T-helper 2 cell treated with Interferon-gamma antibody and Interleukin-4, amounts not matched to agents 5 μg/mL and 100 μg/mL, for 36 hours (primary cell): ENCODE measurements around the gene TSPAN2.

ENCODE experiments used
- DNase-seq: peaks from one replicate; pipeline ENCODE4 v3.0.0; 2021; ENCODE audit warnings: low spot score
- H3K27ac Mint-ChIP-seq: one replicate; pipeline ENCODE4 v1.8.0; 2021; ENCODE audit warnings: mild to moderate bottlenecking, mixed read lengths
- H3K27me3 Mint-ChIP-seq: one replicate; pipeline ENCODE4 v1.8.0; 2021; ENCODE audit warnings: low read depth, mixed read lengths
- H3K36me3 Mint-ChIP-seq: one replicate; pipeline ENCODE4 v1.8.0; 2021; ENCODE audit warnings: low read depth, mixed read lengths
- H3K4me1 Mint-ChIP-seq: one replicate; pipeline ENCODE4 v1.8.0; 2021; ENCODE audit warnings: low read depth, mixed read lengths
- H3K4me3 Mint-ChIP-seq: one replicate; pipeline ENCODE4 v1.8.0; 2022; ENCODE audit warnings: mild to moderate bottlenecking, moderate library complexity, mixed read lengths
- H3K9me3 Mint-ChIP-seq: one replicate; pipeline ENCODE4 v1.8.0; 2021; ENCODE audit warnings: mixed read lengths

TSPAN2 gene

DNA sequence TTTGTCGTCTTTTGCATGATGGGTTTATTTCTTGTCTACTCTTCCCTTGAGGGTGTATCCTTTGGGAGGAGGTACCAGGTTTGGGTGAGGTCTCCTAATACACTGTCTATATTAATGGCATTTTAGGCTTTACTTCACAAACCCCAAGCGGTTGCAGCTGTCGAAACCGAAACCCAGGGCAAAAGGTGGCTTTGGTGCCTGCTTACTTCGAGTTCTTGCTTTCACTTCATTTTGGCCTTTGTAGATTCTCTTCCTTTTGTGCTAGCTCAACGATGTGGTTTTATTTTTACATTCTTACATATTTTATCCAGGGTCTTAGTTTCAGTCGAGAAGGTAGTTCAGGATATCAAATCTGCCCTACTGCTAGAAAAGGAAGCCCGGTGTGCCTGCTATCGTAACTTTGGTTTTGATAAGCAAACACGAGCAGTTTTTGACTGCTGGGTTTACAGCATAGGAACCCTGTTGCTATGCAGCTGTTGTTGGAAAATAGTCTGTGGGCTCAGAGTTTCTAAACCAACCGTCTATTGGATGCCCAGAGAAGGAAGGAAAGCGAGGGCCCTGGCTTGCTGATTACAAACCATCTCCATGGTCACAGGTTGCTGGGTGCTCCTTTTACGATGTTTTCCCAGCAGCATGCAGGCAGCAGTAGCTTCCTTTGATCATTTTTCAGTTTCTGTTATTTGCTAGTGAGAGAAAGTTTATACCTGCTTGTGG is 9.8 kb upstream of the TSPAN2 start:
- Mint-ChIP-seq H3K4me1 (peaks cover 31% of the 10 kb centered on the region), H3K9me3 (no peaks in the 10 kb centered on the region), H3K36me3 (no peaks in the 10 kb centered on the region), H3K4me3 (peak overlapping the region; percentile 95), H3K27ac (peak overlapping the region; percentile 100), H3K27me3 (peaks cover 30% of the 10 kb centered on the region)
- peak; percentile 49 for DNase-seq

DNA sequence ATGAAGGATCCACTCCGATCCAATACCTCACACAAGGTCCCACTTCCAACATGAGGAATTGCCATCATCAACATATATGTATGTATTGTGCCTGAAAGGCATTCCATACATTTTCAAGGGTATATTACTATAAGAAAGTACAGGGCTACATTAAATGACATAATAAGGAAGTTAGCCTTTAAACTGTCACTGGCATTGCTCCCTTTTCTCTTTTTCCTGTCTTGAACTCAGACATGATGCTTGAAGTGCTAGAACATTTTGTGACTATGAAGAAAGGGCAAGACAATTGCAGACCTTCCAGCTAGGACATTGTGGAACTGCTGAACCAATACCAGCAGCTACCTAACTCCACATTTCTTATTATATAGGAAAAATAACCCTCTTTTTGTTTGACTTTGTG is 2.9 kb upstream of the TSPAN2 start:
- H3K4me3 Mint-ChIP-seq: no peak overlapping the region
- peaks cover 44% of the 10 kb centered on the region for H3K27me3 Mint-ChIP-seq
- H3K27ac Mint-ChIP-seq: no peak overlapping the region
- no peaks in the 10 kb centered on the region for H3K36me3 Mint-ChIP-seq
- H3K4me1 Mint-ChIP-seq: peaks cover 13% of the 10 kb centered on the region
- peaks cover 4% of the 10 kb centered on the region for H3K9me3 Mint-ChIP-seq
- no peak for DNase-seq

DNA sequence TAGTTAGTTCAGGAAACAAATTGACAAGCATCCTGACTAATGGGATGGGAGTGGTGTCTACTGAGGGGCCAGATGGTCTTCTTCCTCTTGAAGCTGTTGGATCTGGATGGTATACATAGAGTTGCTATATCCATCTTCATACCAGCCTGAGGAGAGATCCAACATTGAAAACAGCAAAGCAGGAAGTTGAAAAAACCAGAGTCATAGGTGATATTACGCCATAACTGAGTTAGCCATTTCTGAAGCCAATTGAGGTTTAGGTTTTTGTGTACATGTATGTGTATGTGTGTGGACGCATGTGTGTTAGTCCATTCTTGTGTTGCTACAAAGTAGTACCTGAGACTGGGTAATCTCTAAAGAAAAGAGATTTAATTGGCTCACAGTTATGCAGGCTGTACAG is 2.3 kb upstream of the TSPAN2 start:
- H3K27me3 Mint-ChIP-seq: peaks cover 41% of the 10 kb centered on the region
- H3K27ac Mint-ChIP-seq: no peak overlapping the region
- H3K36me3 Mint-ChIP-seq: no peaks in the 10 kb centered on the region
- no peak for DNase-seq
- peaks cover 13% of the 10 kb centered on the region for H3K4me1 Mint-ChIP-seq
- H3K4me3 Mint-ChIP-seq: no peak overlapping the region
- H3K9me3 Mint-ChIP-seq: peaks cover 4% of the 10 kb centered on the region

DNA sequence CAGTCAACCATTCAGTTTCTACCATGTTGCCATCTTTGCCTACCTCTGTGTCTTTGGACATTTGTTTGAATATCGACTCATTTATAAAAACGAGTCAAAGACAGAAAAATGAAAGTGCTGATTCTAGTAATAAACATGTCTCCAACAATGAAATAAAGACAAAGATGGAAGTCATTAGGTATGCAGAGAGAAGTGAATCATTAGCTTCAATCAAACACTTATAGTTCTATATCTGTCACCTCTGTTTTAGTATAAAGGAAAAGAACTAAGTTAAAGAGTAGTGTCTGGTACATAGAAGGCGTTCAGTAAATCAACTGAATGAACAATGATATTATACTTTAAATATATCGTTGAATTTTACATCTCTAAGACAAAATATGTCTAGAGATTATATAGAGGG is 1.7 kb upstream of the TSPAN2 start:
- Mint-ChIP-seq H3K9me3 (peaks cover 4% of the 10 kb centered on the region), H3K27ac (no peak overlapping the region), H3K4me3 (no peak overlapping the region), H3K36me3 (no peaks in the 10 kb centered on the region), H3K27me3 (peaks cover 39% of the 10 kb centered on the region), H3K4me1 (peaks cover 13% of the 10 kb centered on the region)
- no peak for DNase-seq

DNA sequence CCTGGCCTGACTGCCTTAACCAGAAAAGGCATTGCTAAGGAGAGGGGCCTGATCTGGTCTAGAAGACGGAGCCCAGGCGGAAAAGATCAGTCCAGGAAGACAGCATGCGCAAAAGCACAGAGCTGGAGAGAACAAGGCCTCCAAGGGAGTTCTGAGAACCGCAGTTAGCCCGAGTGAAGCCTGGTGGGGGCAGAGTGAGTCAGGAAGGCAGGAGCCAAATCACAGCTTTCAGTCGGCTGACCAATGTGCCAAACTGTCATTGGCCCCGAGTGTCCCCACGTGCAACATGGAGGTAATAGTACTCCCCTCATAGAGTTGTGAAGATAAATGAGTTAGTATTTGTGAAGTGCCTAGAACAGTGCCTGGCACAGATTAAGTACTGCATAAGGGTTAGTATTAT is 1.2 kb upstream of the TSPAN2 start:
- H3K9me3 Mint-ChIP-seq: peaks cover 4% of the 10 kb centered on the region
- H3K27me3 Mint-ChIP-seq: peaks cover 36% of the 10 kb centered on the region
- no peak for DNase-seq
- no peak overlapping the region for H3K27ac Mint-ChIP-seq
- H3K4me1 Mint-ChIP-seq: peaks cover 13% of the 10 kb centered on the region
- no peak overlapping the region for H3K4me3 Mint-ChIP-seq
- H3K36me3 Mint-ChIP-seq: no peaks in the 10 kb centered on the region

DNA sequence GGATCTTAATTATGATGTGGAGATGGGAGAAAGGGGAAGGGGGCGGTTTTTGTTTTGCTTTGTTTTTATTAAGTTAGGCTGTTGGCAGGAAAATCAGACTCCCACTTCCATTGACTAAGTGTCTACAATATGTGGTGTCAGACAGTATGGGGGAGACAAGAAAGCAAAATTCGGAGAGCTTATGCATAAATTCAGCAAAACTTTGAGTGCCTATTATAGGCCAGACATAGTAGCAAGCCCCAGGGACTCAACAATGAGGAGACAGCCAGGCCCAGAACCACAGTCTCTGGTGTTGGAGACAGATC is 835 bp upstream of the TSPAN2 start:
- Mint-ChIP-seq H3K9me3 (peaks cover 4% of the 10 kb centered on the region), H3K4me1 (peaks cover 13% of the 10 kb centered on the region), H3K27me3 (peaks cover 33% of the 10 kb centered on the region), H3K36me3 (no peaks in the 10 kb centered on the region), H3K27ac (no peak overlapping the region), H3K4me3 (peak overlapping the region; percentile 74)
- DNase-seq: no peak

DNA sequence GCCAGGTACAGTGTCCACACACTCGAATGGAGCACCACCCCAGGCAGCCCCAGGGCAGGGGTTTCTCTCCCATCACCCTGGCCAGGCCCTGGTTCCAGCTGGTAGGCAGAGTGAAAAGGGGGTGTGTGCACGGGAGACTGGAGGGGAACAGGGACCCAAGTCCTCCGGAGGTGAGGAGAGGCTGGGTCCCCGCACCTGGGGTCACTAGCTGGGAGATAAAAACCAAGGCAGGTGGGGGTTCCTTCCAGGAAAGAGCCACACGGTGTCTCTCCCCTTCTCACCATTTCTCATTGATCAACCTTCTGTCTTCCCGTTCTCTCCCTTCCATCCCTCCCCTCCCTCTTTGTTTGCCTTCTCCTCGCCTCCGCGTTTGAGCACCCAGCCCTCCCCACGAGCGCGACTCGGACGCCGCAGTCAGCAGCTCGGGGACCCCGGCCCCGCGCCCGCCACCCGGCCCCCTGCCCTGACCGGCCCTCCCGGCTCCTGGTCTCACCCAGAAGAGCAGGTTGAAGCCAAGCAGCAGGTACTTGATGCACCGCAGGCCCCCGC is 358 bp downstream of the TSPAN2 start:
- Mint-ChIP-seq H3K4me3 (peak overlapping the region; percentile 72), H3K36me3 (no peaks in the 10 kb centered on the region), H3K27ac (no peak overlapping the region), H3K9me3 (peaks cover 4% of the 10 kb centered on the region), H3K27me3 (peaks cover 38% of the 10 kb centered on the region), H3K4me1 (peaks cover 17% of the 10 kb centered on the region)
- DNase-seq: no peak

DNA sequence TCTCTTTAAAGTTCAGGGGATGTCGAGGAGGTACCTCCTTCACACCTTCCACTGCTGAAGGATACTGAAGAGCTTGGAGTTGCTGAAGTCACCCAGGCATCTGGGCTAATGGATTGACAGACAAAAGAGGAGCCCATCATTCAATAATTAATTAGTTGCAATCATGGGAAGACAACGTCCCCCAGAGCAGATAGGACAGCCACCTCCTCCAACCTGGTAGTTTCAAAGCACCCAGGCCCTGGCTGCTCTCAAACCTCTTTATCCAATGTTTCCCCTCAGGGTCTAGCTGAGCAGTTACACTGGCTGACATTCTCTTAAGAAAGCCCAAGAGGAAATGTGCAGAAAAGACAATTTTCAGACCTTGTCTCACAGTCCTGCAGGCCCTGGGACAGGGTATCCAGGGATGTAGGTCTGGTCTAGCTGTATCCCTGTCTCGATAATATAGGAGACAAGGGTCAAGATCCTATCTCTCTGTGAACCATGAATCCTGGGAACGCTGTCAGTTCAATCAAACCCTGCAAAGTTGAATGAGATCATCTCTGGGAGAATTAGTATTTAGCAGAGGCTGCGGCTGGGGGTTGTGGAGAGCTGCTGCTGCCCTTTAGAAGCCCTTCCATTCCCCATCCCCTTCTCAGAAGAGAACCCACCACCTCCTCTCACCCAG is 1.1 kb downstream of the TSPAN2 start:
- no peak for DNase-seq
- no peaks in the 10 kb centered on the region for H3K36me3 Mint-ChIP-seq
- peaks cover 17% of the 10 kb centered on the region for H3K4me1 Mint-ChIP-seq
- peaks cover 4% of the 10 kb centered on the region for H3K9me3 Mint-ChIP-seq
- H3K27me3 Mint-ChIP-seq: peaks cover 35% of the 10 kb centered on the region
- no peak overlapping the region for H3K27ac Mint-ChIP-seq
- H3K4me3 Mint-ChIP-seq: peak overlapping the region; percentile 72

DNA sequence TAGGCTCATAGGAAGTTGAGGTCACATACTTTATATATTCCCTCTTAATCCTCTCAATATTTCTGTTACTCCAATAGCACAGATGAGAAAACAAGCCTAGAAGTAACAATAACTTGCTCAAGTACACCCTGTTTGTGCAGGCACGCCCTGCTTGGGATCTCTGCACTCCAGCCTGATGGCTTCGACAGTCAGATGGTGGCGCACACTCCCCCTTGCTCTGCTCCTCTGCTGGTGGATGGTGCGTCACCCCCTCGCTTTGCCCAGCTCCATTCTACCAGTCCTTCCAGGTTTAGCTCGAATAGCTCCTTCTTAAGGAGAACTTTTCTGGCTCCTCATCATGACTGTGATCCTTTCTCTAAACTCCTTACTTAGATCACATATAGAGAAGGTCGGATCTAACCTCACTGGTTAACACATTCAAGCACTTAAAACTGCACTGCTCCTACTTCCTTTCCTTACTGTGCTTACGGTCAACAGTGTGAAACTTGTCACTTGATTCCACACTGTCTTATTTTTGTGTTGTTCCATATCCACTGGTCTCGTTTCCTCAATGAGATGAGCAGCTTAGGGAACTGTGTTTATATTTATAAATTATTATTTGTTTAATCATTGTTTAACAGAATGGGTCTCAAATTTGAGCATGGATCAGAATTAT is 3.0 kb downstream of the TSPAN2 start:
- peaks cover 13% of the 10 kb centered on the region for H3K4me1 Mint-ChIP-seq
- no peak for DNase-seq
- H3K36me3 Mint-ChIP-seq: no peaks in the 10 kb centered on the region
- H3K9me3 Mint-ChIP-seq: peaks cover 4% of the 10 kb centered on the region
- no peak overlapping the region for H3K4me3 Mint-ChIP-seq
- peaks cover 36% of the 10 kb centered on the region for H3K27me3 Mint-ChIP-seq
- H3K27ac Mint-ChIP-seq: no peak overlapping the region

DNA sequence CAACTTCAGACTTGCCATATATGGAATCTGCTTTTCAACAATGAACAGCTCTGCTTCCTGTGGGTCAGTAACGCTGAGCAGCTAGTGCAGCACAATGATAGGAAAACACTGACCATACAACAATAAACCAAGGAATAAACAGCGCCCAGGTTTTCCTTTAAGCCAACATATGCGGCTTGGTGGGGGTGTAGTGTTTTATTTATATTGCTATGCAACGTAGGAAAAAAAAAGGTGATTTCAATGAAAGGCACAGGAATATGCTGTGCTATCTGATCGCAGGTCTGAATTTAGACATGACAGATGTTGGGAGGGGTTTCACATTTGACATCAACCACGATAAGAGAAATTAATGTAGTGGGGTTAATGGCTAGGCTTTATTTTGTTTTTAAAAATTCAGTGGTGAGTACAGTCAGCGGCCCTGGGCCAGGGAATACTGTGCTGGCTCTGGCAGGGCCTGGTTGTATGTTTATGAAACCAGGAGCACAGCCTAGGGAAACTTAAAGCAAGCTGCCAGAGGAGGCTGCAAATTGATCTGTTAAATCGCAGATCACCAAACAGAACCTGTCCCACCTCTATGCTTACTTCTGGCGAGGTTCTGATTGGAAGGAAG is 4.3 kb downstream of the TSPAN2 start:
- H3K27ac Mint-ChIP-seq: no peak overlapping the region
- no peak for DNase-seq
- H3K36me3 Mint-ChIP-seq: no peaks in the 10 kb centered on the region
- peaks cover 33% of the 10 kb centered on the region for H3K27me3 Mint-ChIP-seq
- H3K9me3 Mint-ChIP-seq: no peaks in the 10 kb centered on the region
- no peak overlapping the region for H3K4me3 Mint-ChIP-seq
- peaks cover 7% of the 10 kb centered on the region for H3K4me1 Mint-ChIP-seq

DNA sequence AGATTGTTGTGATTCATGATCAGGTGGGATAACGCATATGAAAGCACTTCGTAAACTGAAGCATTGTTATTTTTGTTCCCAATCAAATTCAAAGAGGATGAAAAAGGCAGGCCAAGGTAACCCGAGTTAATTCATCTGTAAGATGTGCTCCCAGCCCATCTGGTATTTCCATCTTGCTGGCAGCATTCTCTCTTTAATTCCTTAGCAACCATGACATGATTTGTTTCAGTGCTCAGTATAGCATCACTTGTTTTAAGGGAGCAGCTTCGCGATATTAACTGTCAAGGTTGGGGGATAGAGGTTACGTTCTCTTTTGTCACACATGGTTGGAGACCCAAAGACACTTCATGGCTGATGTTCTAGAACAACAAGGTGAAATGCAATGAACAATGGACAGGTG is 6.4 kb downstream of the TSPAN2 start:
- no peak overlapping the region for H3K27ac Mint-ChIP-seq
- H3K4me1 Mint-ChIP-seq: peaks cover 4% of the 10 kb centered on the region
- H3K9me3 Mint-ChIP-seq: no peaks in the 10 kb centered on the region
- H3K4me3 Mint-ChIP-seq: no peak overlapping the region
- DNase-seq: no peak
- peaks cover 29% of the 10 kb centered on the region for H3K27me3 Mint-ChIP-seq
- H3K36me3 Mint-ChIP-seq: no peaks in the 10 kb centered on the region

DNA sequence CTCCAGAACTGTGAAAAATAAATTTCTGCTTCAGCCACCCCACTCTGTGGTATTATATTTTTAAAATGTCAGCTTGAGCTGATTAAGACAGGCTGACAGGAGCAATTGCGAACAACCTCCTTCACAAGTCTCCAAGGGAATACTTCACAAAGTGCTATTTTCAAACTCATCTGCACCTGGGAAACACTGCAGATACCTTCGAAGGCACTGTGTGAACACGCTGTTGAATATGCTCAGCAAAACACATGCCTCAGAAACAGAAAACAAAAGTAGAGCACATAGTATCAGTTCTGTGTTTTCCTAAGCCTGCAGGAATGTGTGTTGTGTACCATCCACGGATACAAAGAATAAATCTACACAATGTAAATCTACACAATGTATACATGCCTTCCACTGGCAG is 10.6 kb downstream of the TSPAN2 start:
- no peak overlapping the region for H3K4me3 Mint-ChIP-seq
- no peak for DNase-seq
- H3K27ac Mint-ChIP-seq: no peak overlapping the region
- H3K27me3 Mint-ChIP-seq: peaks cover 24% of the 10 kb centered on the region
- no peaks in the 10 kb centered on the region for H3K36me3 Mint-ChIP-seq
- no peaks in the 10 kb centered on the region for H3K9me3 Mint-ChIP-seq
- H3K4me1 Mint-ChIP-seq: no peaks in the 10 kb centered on the region

DNA sequence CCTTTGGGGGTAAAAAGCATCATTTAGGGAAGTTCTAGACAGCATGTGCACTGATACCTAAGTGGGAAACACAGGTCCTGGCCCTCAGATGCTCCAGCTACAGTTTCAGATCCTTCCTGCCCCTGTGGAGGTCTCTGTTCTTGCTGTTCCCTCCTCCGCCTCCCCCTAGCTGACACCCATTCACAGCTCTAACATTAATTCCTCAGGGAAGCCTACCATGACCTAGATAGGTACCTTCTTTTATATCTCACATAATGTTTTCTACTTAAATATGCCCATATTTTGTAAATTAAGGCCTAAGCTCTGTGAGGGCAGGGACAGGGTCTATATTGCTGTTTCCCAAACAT is 11.3 kb downstream of the TSPAN2 start:
- H3K36me3 Mint-ChIP-seq: no peaks in the 10 kb centered on the region
- H3K27me3 Mint-ChIP-seq: peaks cover 20% of the 10 kb centered on the region
- H3K4me3 Mint-ChIP-seq: no peak overlapping the region
- H3K27ac Mint-ChIP-seq: no peak overlapping the region
- no peaks in the 10 kb centered on the region for H3K9me3 Mint-ChIP-seq
- H3K4me1 Mint-ChIP-seq: peaks cover 3% of the 10 kb centered on the region
- DNase-seq: no peak

DNA sequence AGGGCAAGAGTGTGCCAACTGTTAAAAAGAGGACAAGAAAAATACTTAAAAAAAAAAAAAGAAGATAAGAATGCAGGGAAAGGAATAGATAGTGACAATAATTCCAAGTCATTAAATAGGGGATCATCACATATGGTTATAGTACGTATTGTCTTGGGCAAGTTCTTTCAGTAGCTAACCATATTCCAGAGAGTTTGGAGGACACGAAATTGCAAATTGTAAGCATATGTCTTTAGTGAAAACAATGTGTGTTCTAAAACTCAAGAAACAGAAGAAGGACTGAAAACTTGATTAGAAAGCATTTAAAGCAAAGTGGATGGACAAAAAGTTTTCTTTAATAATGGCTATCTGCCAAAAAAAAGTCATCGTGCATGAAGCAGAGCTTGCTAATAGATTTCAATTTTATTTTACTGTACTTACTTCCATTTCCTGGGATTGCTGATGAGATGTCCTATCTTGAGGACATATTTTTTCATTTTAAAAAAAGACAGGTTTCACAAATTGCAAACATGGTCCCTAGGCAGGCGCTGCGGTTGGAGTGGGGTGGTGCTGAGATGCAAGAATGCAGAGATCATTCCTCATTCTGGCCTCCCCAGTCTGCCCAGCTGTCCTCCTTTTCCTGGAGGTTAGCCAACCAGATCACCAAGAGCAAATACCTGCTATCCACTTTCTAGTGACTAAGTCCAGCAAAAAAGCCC is 11.9 kb downstream of the TSPAN2 start:
- Mint-ChIP-seq H3K36me3 (no peaks in the 10 kb centered on the region), H3K27me3 (peaks cover 17% of the 10 kb centered on the region), H3K9me3 (no peaks in the 10 kb centered on the region), H3K4me3 (no peak overlapping the region), H3K27ac (no peak overlapping the region), H3K4me1 (peaks cover 6% of the 10 kb centered on the region)
- DNase-seq: no peak
